ENCODE results near the gene TMEFF1. TPM values are rescaled to one million over a fixed set of nuclear protein-coding genes. Genes with fewer than 3 reads are reported as not detected.

The TMEFF1 gene
- total RNA-seq, 1 experiment from 2014 or later, result 2.7 TPM

DNA sequence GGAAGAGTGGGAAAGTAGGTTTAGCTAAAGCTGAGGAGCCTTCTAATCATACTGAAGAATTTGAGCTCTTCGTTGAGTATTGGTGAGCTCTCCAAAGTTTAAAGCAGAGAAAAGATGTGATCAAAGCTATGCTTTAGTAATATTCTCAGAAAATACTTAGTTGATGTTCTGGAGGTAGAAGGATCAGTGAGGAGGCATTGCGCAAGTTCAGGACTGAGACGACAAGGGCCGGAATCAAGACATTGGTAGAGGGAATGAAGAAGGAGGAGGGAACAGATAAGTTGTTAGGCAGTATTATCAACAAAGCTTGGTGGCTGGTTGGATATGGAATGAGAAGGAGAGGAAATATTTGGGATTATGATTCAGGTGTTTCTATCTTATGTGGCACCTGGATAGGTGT, 112.0 kb downstream of the TMEFF1 start:
- Histone ChIP-seq H3K4me3 (ENCODE audit: low read depth, low read length) (no peak overlapping the region), H3K4me1 (no peaks in the 10 kb centered on the region), H3K27me3 (replicated peaks; ENCODE audit: control insufficient read depth, insufficient read depth, low read length) (no peaks in the 10 kb centered on the region), H3K36me3 (ENCODE audit: control insufficient read depth, insufficient read depth, low read length) (no peaks in the 10 kb centered on the region), H3K9me3 (no peaks in the 10 kb centered on the region)
- ChIA-PET CTCF (no interaction called here), POLR2A (no interaction called here)
- TF ChIP-seq, protein P1, sequence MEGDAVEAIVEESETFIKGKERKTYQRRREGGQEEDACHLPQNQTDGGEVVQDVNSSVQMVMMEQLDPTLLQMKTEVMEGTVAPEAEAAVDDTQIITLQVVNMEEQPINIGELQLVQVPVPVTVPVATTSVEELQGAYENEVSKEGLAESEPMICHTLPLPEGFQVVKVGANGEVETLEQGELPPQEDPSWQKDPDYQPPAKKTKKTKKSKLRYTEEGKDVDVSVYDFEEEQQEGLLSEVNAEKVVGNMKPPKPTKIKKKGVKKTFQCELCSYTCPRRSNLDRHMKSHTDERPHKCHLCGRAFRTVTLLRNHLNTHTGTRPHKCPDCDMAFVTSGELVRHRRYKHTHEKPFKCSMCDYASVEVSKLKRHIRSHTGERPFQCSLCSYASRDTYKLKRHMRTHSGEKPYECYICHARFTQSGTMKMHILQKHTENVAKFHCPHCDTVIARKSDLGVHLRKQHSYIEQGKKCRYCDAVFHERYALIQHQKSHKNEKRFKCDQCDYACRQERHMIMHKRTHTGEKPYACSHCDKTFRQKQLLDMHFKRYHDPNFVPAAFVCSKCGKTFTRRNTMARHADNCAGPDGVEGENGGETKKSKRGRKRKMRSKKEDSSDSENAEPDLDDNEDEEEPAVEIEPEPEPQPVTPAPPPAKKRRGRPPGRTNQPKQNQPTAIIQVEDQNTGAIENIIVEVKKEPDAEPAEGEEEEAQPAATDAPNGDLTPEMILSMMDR (IDR thresholded peaks at IDR 0.05; ENCODE audit: insufficient read depth in 1 of 2, low read depth in 1 of 2, low read length in 1 of 2, severe bottlenecking in 1 of 2, unreplicated experiment in 1 of 2), result no peak
- intact Hi-C loops (cut with micrococcal nuclease; ENCODE audit: unreplicated experiment), result no loop called here
- BruUV-seq (replicated peaks), result no TSS peak
- Mint-ChIP-seq H3K4me3 (ENCODE audit: unreplicated experiment) (no peak overlapping the region), H3K9me3 (ENCODE audit: unreplicated experiment) (no peaks in the 10 kb centered on the region), H3K27me3 (ENCODE audit: insufficient read depth, unreplicated experiment) (no peaks in the 10 kb centered on the region), H3K27ac (ENCODE audit: unreplicated experiment) (no peak overlapping the region), H3K4me1 (ENCODE audit: low read depth, unreplicated experiment) (no peaks in the 10 kb centered on the region), H3K36me3 (ENCODE audit: insufficient read depth, unreplicated experiment) (no peaks in the 10 kb centered on the region)
- DNase-seq, result no peak

DNA sequence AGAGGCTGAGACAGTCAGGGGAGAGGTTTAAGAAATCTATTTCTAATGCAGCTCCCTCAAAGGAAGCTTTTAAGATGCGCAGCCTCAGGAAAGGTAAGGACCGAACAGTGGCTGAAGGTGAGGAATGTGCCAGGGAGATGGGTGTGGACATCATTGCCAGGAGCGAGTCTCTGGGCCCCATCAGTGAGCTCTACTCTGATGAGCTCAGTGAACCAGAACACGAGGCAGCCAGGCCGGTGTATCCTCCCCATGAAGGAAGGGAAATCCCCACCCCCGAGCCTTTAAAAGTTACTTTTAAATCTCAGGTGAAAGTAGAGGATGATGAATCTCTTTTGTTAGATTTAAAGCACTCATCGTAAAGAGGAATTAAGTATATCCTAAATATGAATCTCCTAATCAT, 113.1 kb downstream of the TMEFF1 start:
- ChIA-PET POLR2A (no interaction called here), CTCF (no interaction called here)
- Mint-ChIP-seq H3K4me3 (ENCODE audit: unreplicated experiment) (no peak overlapping the region), H3K4me1 (ENCODE audit: low read depth, unreplicated experiment) (no peaks in the 10 kb centered on the region), H3K36me3 (ENCODE audit: insufficient read depth, unreplicated experiment) (no peaks in the 10 kb centered on the region), H3K27me3 (ENCODE audit: insufficient read depth, unreplicated experiment) (no peaks in the 10 kb centered on the region), H3K9me3 (ENCODE audit: unreplicated experiment) (no peaks in the 10 kb centered on the region), H3K27ac (ENCODE audit: unreplicated experiment) (no peak overlapping the region)
- Histone ChIP-seq H3K27me3 (replicated peaks; ENCODE audit: control insufficient read depth, insufficient read depth, low read length) (no peaks in the 10 kb centered on the region), H3K4me3 (ENCODE audit: low read depth, low read length) (no peak overlapping the region), H3K9me3 (no peaks in the 10 kb centered on the region), H3K4me1 (no peaks in the 10 kb centered on the region), H3K36me3 (ENCODE audit: control insufficient read depth, insufficient read depth, low read length) (no peaks in the 10 kb centered on the region)
- TF ChIP-seq, protein P1 (IDR thresholded peaks at IDR 0.05; ENCODE audit: insufficient read depth in 1 of 2, low read depth in 1 of 2, low read length in 1 of 2, severe bottlenecking in 1 of 2, unreplicated experiment in 1 of 2), result no peak
- intact Hi-C loops (cut with micrococcal nuclease; ENCODE audit: unreplicated experiment), result no loop called here
- DNase-seq, result no peak
- BruUV-seq (replicated peaks), result no TSS peak

DNA sequence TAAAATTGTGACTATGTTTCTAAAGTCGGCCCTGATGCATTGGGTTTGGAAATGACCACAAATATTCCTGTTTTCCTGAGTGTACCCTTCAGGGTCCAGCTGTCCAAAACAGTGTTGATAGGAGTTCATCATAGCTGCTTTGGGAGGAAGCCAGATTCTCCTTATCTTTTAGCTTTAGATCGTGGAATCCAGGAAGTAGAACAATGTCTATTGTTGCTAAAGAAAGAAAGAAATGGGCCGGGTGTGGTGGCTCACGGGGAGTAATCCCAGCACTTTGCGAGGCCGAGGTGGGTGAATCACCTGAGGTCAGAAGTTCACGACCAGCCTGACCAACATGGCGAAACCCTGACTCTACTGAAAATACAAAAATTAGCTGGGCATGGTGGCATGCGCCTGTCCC, 114.4 kb downstream of the TMEFF1 start:
- TF ChIP-seq, protein P1 (IDR thresholded peaks at IDR 0.05; ENCODE audit: insufficient read depth in 1 of 2, low read depth in 1 of 2, low read length in 1 of 2, severe bottlenecking in 1 of 2, unreplicated experiment in 1 of 2), result no peak
- no peaks in the 10 kb centered on the region for H3K4me1 ChIP-seq
- Mint-ChIP-seq H3K36me3 (ENCODE audit: insufficient read depth, unreplicated experiment) (no peaks in the 10 kb centered on the region), H3K4me3 (ENCODE audit: unreplicated experiment) (no peak overlapping the region), H3K27me3 (ENCODE audit: insufficient read depth, unreplicated experiment) (no peaks in the 10 kb centered on the region), H3K27ac (ENCODE audit: unreplicated experiment) (no peak overlapping the region), H3K4me1 (ENCODE audit: low read depth, unreplicated experiment) (no peaks in the 10 kb centered on the region), H3K9me3 (ENCODE audit: unreplicated experiment) (no peaks in the 10 kb centered on the region)
- H3K36me3 ChIP-seq (ENCODE audit: control insufficient read depth, insufficient read depth, low read length), result no peaks in the 10 kb centered on the region
- no peak overlapping the region for H3K4me3 ChIP-seq (ENCODE audit: low read depth, low read length)
- DNase-seq, result no peak
- CTCF ChIA-PET, result no interaction called here
- intact Hi-C loops (cut with micrococcal nuclease; ENCODE audit: unreplicated experiment), result no loop called here
- H3K9me3 ChIP-seq, result no peaks in the 10 kb centered on the region
- H3K27me3 ChIP-seq (replicated peaks; ENCODE audit: control insufficient read depth, insufficient read depth, low read length), result no peaks in the 10 kb centered on the region
- no TSS peak for BruUV-seq (replicated peaks)
- POLR2A ChIA-PET, result no interaction called here
